Gastroesophageal sphincter (tissue), 3 donors: ENCODE results near the gene XPA.

ENCODE experiments used
- POLR2A ChIP-seq, 2 donors: fragments of 450-650 bp; IDR thresholded peaks; one replicate each; pipeline ENCODE4 v1.6.1; 2017; ENCODE audit warnings: antibody characterized with exemption in 2 of 2, mild to moderate bottlenecking in 2 of 2, moderate library complexity in 1 of 2
- TF ChIP-seq, protein P1 (sequence below), 4 experiments: fragments of 200-600 bp in 2 of 4; fragments of 450-650 bp in 2 of 4; sonication (generic) in 1 of 4; IDR thresholded peaks; one replicate each; pipeline ENCODE4 v1.5.1; 2017 to 2019; ENCODE audit warnings: antibody characterized with exemption in 4 of 4, mild to moderate bottlenecking in 2 of 4, moderate library complexity in 2 of 4

- TF ChIP-seq, protein P1, sequence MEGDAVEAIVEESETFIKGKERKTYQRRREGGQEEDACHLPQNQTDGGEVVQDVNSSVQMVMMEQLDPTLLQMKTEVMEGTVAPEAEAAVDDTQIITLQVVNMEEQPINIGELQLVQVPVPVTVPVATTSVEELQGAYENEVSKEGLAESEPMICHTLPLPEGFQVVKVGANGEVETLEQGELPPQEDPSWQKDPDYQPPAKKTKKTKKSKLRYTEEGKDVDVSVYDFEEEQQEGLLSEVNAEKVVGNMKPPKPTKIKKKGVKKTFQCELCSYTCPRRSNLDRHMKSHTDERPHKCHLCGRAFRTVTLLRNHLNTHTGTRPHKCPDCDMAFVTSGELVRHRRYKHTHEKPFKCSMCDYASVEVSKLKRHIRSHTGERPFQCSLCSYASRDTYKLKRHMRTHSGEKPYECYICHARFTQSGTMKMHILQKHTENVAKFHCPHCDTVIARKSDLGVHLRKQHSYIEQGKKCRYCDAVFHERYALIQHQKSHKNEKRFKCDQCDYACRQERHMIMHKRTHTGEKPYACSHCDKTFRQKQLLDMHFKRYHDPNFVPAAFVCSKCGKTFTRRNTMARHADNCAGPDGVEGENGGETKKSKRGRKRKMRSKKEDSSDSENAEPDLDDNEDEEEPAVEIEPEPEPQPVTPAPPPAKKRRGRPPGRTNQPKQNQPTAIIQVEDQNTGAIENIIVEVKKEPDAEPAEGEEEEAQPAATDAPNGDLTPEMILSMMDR (IDR thresholded peaks at IDR 0.05) = no peak
- no peak for TF ChIP-seq POLR2A (IDR thresholded peaks at IDR 0.05)
Measured at GRCh38 chr9:97670586-97670985, 26.6 kb downstream of the XPA start.
